ENCODE results near the gene DDAH2.
A peak's percentile ranks its signal among the peaks of the same experiment; 100 is the strongest.

DDAH2 gene

DNA sequence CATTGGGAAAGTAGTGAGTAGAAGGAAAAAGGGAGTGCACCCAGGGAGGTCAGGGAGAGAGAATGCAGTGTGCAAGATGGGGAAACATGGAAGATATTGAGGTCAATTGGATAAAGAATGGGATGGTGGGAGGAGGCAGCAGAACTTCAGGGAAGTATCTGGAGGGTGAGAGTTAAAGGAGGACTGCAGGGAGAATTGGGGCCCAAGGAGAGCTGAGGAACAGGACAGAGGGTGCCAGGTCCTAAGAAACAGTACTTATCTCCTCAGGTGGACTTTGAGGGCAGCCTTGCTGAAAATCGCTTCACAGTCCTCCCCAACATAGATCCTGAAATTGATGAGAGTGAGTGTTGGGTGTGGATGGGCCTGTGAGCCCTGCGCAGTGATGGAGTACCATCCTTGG is 29.2 kb upstream of the DDAH2 start:
- no peak for DNase-seq

DNA sequence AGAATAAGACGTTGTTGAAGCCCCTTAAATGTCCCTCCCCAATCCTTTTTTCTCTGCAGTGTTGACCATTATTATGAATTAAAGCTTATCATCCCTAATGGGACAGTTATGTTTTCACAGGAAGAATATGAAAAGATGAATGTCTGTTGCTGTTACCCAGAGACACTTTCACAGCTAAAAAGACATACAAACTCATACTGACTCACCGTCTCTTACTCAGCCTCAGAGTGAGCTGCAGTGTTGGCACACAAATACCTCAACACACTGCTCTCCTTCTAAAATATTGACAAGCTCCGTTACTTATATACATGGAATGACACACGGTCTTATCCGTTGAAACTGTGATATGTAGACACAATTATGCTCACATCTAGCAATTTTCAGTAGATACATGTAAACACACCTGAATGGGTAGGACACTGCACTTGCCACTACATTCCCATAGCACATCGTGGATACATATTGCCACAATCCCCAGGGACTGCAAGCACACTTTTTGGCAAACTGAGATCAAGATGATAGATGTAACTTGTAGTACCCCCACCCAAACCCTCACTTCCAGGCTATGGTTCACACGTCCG is 23.7 kb upstream of the DDAH2 start:
- no peak for DNase-seq

DNA sequence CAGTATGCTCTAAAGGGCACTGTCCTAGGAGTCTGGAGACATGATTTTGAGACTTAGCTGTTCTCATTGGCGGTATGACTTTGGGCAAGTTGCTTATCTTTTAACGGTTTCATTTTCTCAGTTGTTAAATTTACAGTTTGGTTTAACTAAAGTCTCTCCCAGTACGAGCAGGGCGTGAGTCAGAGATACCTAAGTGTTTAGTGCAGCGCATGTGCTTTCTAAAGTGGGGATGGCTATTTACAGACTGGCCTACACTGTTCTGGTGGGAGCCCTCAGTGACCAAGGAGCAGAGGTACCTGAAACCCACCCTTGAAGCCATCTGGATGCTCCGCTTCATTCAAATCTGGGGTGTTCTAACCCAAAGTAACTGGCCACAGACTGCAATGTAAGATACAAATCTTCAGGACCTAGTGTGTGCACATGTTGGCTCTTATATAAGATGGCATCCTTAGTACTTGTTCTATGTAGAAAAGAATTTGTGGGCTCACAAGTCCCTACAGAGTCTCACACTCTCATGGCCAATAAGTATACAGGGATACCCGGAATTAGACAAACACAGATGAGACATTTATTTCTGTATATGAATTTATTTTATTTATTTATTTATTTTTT is 21.4 kb upstream of the DDAH2 start:
- no peak for DNase-seq

DNA sequence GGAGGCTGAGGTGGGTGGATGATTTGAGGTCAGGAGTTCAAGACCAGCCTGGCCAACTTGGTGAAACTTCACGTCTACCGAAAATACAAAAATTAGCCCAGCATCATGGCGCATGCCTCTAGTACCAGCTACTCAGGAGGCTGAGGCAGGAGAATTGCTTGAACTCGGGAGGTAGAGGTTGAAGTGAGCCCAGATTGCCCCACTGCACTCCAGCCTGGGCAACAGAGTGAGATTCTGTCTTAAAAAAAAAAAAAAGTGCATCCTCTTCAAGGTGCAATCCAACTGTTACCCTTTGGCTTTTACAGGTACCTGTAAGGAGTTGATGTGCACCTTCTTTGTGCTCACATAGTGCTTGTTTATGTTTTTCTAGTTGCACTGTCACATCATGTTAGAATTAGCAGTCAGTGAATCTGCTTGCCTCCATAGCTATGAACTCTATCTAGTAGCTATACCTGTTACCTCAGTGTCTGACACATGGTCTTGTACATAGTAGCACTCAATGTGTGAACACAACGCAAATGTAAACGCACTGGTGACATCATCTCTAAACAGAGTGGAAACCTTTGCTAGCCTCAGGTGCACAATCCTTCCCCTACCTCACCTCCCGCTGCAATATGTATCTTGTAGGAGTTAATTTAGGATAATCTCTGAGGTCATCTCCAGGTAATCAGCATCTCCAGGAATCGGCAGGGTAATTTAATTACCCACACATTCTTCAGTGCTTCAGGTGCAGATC is 20.4 kb upstream of the DDAH2 start:
- DNase-seq, result no peak

- no peak for DNase-seq
Measured at GRCh38 chr6:31744422-31744821, 15.3 kb upstream of the DDAH2 start.

DNA sequence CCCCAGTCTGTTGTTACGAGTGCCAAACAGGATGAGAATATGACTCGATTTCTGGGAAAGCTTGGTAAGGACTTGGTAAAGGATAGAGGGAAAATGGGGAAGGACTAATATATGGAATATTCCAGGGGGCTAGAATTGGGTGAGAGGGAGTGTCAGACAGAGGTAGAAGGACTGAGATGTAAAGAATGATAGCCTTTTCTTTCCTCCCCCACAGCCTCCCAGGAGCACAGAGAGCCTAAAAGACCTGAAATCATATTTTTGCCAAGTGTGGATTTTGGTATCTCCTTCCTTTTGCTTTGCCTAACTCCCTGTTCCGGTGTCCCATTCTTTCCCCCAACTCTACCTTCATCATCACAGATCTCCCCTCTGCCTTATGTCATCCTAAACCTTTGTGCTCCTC is 13.8 kb upstream of the DDAH2 start:
- no peak for DNase-seq

DNA sequence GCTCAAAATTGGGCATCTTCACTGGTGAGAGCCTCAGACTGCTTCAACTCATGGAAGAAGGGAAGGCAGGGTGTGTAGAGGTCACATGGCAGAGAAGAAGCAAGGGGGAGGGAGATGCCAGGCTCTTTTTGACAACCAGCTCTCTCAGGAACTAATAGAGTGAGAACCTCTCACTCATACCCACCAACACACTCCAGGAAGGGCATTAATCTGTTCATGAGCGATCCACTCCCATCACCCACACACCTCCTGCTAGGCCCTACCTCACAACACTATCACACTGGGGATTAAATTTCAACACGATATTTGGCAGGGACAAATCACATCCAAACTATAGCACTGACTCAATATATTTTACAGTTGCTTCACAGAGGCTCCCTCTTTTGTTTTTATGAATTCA is 12.7 kb upstream of the DDAH2 start:
- DNase-seq, result no peak

GRCh38 chr6:31740397-31741223 is 11.5 kb upstream of the DDAH2 start:
- DNase-seq, result peak; percentile 49

DNA sequence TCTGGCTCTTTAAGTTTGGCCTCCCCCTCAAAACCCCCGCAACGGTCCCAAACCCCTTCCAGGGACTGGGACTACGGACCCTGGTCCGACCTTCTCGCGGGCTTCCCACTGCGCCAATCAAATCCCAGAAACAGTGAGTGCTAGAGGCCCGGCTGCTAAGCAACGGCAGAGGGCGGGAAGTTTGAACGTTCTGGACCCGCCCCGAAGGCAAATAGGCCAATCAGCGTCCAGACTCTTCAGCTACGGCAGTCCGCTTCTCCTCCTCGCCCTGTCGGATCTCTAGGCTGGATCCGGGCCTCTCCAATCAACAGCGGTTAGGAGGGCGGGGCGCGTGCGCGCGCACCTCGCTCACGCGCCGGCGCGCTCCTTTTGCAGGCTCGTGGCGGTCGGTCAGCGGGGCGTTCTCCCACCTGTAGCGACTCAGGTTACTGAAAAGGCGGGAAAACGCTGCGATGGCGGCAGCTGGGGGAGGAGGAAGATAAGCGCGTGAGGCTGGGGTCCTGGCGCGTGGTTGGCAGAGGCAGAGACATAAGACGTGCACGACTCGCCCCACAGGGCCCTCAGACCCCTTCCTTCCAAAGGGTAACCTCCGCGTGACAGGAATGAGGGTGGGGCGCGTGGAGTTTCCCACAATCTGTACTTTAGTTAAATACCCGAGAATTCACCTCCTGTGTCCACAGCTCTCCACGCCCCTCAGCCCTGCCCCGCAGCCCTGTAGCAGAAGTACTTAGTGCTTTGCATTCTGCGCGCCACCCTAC is 10.7 kb upstream of the DDAH2 start, which contains the start of gene MSH5:
Gene MSH5, plus strand, starts transcription at position 367 of the 758 bp plus-strand sequence. CDS start 462 bp downstream, outside the sequence.
- peak; percentile 100 for DNase-seq

GRCh38 chr6:31737991-31738979 is 9.2 kb upstream of the DDAH2 start:
- DNase-seq, result peak; percentile 90

DNA sequence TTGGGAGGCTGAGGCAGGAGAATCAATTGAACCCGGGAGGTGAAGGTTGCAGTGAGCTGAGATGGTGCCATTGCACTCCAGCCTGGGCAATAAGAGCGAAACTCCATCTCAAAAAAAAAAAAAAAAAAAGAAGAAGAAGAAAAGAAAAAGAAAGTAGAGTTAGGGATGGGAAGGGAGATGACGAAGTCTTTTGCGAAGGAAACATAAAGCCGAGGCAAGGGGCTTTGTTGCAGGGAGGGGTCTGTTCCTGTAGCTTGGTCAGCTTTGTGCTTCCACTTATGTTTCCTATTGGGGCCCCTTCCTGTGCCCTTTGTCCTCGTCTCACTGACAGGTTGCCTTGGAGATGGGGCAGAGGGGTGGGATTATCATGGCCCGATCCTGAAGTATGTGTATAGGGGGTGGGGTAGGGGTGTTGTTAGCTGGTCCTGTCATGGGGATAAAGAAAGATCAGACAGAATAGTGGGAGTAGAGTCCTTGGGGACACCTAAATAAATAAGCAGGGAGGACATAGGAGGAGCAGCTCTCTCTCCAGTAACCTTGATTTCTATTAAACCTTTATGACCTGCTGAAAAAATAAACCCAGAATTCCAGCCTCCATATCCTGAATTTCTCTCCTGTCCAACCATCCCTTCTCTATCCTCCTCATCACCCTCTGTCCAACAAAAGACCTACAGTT is 8.4 kb upstream of the DDAH2 start:
- DNase-seq, result peak; percentile 46

DNA sequence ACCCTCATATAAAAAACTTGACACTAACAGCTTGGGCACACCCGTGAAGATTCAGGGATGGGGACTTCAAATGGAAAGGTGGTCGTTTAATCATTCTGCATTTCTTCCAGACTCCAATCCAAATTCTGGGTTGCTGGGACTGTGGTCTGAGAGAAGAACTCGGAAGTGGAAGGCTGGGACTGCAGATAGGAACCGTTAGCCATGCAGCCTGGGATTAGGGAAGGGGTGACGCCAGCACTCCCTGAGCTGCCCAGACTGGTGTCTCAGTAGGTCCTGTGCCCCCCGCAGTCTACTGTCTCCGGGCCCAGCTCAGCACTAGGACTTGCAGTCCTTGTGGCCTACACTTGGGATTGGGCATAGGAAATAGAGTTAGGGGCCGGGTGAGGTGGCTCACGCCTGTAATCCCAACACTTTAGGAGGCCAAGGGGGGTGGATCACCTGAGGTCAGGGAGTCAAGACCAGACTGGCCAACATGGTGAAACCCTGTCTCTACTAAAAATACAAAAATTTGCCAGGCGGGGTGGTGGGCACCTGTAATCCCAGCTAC is 7.7 kb upstream of the DDAH2 start:
- no peak for DNase-seq

- DNase-seq, result peak; percentile 91
Measured at GRCh38 chr6:31736021-31736767, 7.1 kb upstream of the DDAH2 start, which contains the start of gene CLIC1. Gene CLIC1 (minus strand): TSS chr6:31736530. CDS start chr6:31736300, 230 bp downstream.

GRCh38 chr6:31734821-31735406 is 5.8 kb upstream of the DDAH2 start:
- peak; percentile 86 for DNase-seq

GRCh38 chr6:31734247-31734820 is 5.2 kb upstream of the DDAH2 start:
- no peak for DNase-seq

DNA sequence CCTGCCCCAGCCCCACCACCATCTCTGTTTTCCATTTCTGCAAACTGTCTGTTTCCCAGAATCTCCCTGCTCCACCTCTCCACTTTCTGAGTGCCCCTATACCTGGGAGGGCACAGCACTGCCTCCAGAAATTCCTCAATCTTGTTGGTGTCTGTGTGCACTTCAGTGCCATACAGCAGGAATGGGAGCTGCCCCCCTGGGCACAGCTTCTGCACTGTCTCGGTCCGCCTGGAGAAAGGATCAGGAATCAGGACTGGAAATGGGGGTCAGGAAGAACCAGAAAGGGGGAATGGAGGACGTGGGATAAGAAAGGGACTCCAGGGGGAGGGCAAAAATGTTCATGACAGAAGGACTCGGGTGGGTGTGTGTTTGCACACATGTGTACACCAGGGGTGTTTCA is 4.6 kb upstream of the DDAH2 start:
- DNase-seq, result no peak

GRCh38 chr6:31732029-31732428 is 2.9 kb upstream of the DDAH2 start:
- no peak for DNase-seq

GRCh38 chr6:31730631-31731086 is 1.6 kb upstream of the DDAH2 start:
- no peak for DNase-seq

Measured in activated CD4-positive, alpha-beta T cell treated with anti-CD3 and anti-CD28 coated beads, Interleukin-10, Interleukin-2, amounts not matched to agents 100 ng/mL and 50 ng/mL, durations not matched to agents 16 hours and 8 hours (primary cell).